ENCODE results near the gene LRRN1.
A peak's percentile ranks its signal among the peaks of the same experiment; 100 is the strongest.

Gene LRRN1

GRCh38 chr3:3799173-3800079, at the start of gene LRRN1:
Gene LRRN1 (plus strand): TSS chr3:3799431. CDS start chr3:3844642, 45,211 bp downstream.
- peak; percentile 16 for DNase-seq

GRCh38 chr3:3753416-3753815, 45.8 kb upstream of the LRRN1 start:
- no peak for DNase-seq

- DNase-seq = no peak
Observed at GRCh38 chr3:3765661-3766060, 33.6 kb upstream of the LRRN1 start.

- no peak for DNase-seq
Observed at GRCh38 chr3:3766140-3766539, 33.1 kb upstream of the LRRN1 start.

GRCh38 chr3:3771094-3771493, 28.1 kb upstream of the LRRN1 start:
- DNase-seq = no peak

GRCh38 chr3:3771567-3771966, 27.7 kb upstream of the LRRN1 start:
- DNase-seq = no peak

- no peak for DNase-seq
Observed at GRCh38 chr3:3772338-3772737, 26.9 kb upstream of the LRRN1 start.

- DNase-seq = peak; percentile 15
Observed at GRCh38 chr3:3772920-3773319, 26.3 kb upstream of the LRRN1 start.

GRCh38 chr3:3776607-3777006, 22.6 kb upstream of the LRRN1 start:
- no peak for DNase-seq

- DNase-seq = no peak
Observed at GRCh38 chr3:3778216-3778615, 21.0 kb upstream of the LRRN1 start.

GRCh38 chr3:3778641-3779270, 20.5 kb upstream of the LRRN1 start:
- DNase-seq = no peak

- no peak for DNase-seq
Observed at GRCh38 chr3:3782457-3782856, 16.8 kb upstream of the LRRN1 start.

GRCh38 chr3:3783210-3783609, 16.0 kb upstream of the LRRN1 start:
- no peak for DNase-seq

- no peak for DNase-seq
Observed at GRCh38 chr3:3783696-3784095, 15.5 kb upstream of the LRRN1 start.

GRCh38 chr3:3792391-3792790, 6.8 kb upstream of the LRRN1 start:
- no peak for DNase-seq

- no peak for DNase-seq
Observed at GRCh38 chr3:3798631-3799113, 559 bp upstream of the LRRN1 start.

- DNase-seq = no peak
Observed at GRCh38 chr3:3800080-3800455, 837 bp downstream of the LRRN1 start.

GRCh38 chr3:3800685-3801493, 1.7 kb downstream of the LRRN1 start:
- no peak for DNase-seq

- no peak for DNase-seq
Observed at GRCh38 chr3:3801494-3801841, 2.2 kb downstream of the LRRN1 start.

GRCh38 chr3:3802046-3802445, 2.8 kb downstream of the LRRN1 start:
- no peak for DNase-seq

GRCh38 chr3:3804560-3804959, 5.3 kb downstream of the LRRN1 start:
- no peak for DNase-seq

- DNase-seq = no peak
Observed at GRCh38 chr3:3806092-3806491, 6.9 kb downstream of the LRRN1 start.

GRCh38 chr3:3806856-3807255, 7.6 kb downstream of the LRRN1 start:
- DNase-seq = no peak

GRCh38 chr3:3813013-3813412, 13.8 kb downstream of the LRRN1 start:
- DNase-seq = no peak
